Neural progenitor cell (in vitro differentiated cells): ENCODE results near the gene CDK18.

ENCODE experiments used
- CTCF ChIP-seq: fragments of 200-600 bp; sonication (generic); IDR thresholded peaks from 2 replicates; pipeline ENCODE4 v1.5.1; 2017; ENCODE audit warnings: antibody characterized with exemption, mild to moderate bottlenecking
- EZH2 ChIP-seq: fragments of 200-600 bp; sonication (generic); IDR thresholded peaks from 2 replicates; pipeline ENCODE4 v1.6.1; 2017; ENCODE audit warnings: antibody characterized with exemption, mild to moderate bottlenecking, moderate library complexity
- EZH2phosphoT487 ChIP-seq: fragments of 200-600 bp; sonication (generic); IDR thresholded peaks from 2 replicates; pipeline ENCODE4 v1.6.1; 2017; ENCODE audit warnings: antibody characterized with exemption

GRCh38 chr1:205517288-205517687, 12.8 kb downstream of the CDK18 start:
- TF ChIP-seq EZH2 (no peak), CTCF (no peak), EZH2phosphoT487 (no peak)
